ENCODE results near the gene NUP62.

DNA sequence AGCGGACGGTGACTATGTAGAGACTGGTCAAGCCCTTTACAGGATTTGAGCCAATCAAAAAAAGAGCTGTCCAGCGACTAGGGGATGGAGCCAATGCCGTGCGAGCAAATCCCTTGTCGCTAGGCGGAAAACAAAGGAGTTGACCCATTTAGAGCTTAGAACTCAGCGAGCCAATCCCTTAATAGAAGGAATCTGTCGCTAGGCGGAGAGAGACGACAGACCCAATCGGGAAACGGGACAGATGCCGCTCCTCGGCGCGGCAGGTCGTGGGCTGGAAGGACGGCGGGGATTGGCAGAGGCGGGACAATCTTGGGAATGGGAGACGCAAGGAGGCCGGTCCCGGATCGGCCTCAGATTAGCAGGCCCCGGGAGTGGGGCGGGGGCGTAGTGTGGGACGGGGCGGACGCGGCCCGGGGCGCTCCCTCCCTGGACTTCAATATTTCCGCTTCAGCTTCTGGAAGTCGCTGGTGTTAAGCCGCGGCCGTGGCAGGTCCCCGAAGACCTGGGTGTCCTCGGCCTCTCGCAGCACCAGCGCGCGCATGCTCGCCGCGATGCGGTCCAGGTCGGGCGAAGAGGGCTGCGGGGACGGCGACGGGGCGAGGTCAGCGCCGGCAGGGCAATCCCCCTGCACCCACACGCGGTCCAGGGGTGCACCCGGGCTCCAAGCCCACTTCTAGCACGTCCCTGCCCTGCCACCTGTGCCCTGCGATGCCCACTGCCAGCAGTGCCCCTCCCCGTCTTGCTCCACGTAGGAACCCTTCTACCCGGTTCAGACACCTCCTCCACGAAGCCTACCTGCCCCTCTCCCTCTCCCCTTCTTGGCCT, 59.6 kb downstream of the NUP62 start:
- TF ChIP-seq CREB1 (CRISPR knock-in tag; IDR thresholded peaks at IDR 0.05; ENCODE audit: low read depth), result peak; percentile 85
- peak; percentile 66 for TF ChIP-seq POLR2AphosphoS5 (IDR thresholded peaks at IDR 0.05; ENCODE audit: low read depth)
- TF ChIP-seq, protein P1, sequence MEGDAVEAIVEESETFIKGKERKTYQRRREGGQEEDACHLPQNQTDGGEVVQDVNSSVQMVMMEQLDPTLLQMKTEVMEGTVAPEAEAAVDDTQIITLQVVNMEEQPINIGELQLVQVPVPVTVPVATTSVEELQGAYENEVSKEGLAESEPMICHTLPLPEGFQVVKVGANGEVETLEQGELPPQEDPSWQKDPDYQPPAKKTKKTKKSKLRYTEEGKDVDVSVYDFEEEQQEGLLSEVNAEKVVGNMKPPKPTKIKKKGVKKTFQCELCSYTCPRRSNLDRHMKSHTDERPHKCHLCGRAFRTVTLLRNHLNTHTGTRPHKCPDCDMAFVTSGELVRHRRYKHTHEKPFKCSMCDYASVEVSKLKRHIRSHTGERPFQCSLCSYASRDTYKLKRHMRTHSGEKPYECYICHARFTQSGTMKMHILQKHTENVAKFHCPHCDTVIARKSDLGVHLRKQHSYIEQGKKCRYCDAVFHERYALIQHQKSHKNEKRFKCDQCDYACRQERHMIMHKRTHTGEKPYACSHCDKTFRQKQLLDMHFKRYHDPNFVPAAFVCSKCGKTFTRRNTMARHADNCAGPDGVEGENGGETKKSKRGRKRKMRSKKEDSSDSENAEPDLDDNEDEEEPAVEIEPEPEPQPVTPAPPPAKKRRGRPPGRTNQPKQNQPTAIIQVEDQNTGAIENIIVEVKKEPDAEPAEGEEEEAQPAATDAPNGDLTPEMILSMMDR (conservative IDR thresholded peaks at IDR 0.05; ENCODE audit: low read depth in 2 of 2), result no peak
